ENCODE results near the gene DYRK4. TPM values are rescaled to one million over a fixed set of nuclear protein-coding genes. Genes with fewer than 3 reads are reported as not detected.

Gene DYRK4
- total RNA-seq, 6 donors from 2014 or later: 22.2 to 53.4 (median 36.6) TPM

- ATAC-seq (ENCODE audit: low FRiP score in 2 of 2) (no peak), DNase-seq (no peak)
- H3K36me3 ChIP-seq: no peaks in the 10 kb centered on the region
- no peak overlapping the region for H3K4me3 ChIP-seq
- 63 to 72% methylated on average over 7 of the region's 7 CpGs for WGBS, 2 donors
- H3K27me3 ChIP-seq: no peaks in the 10 kb centered on the region
- H3K9me3 ChIP-seq: no peaks in the 10 kb centered on the region
- peak overlapping the region in 3 of 4 donors; percentile 66 to 73 (median 70) for H3K27ac ChIP-seq
- no peak for TF ChIP-seq POLR2A (IDR thresholded peaks at IDR 0.05)
- TF ChIP-seq EP300 (IDR thresholded peaks at IDR 0.05): peak in 2 of 4 donors; percentile 56 to 70
- peak in 1 of 2 donors; percentile 47 for TF ChIP-seq POLR2AphosphoS5 (IDR thresholded peaks at IDR 0.05)
- no peak for TF ChIP-seq CTCF (IDR thresholded peaks at IDR 0.05)
- peaks cover 0 to 9% (median 2%) of the 10 kb centered on the region in 4 donors for H3K4me1 ChIP-seq
Measured at GRCh38 chr12:4572680-4573079, 10.7 kb downstream of the DYRK4 start.

GRCh38 chr12:4579305-4580102 is 17.5 kb downstream of the DYRK4 start:
- peak overlapping the region in 1 of 4 donors; percentile 17 for H3K27ac ChIP-seq
- H3K27me3 ChIP-seq: no peaks in the 10 kb centered on the region
- WGBS, 2 donors: 26 to 37% methylated on average over 8 of the region's 8 CpGs
- ATAC-seq (ENCODE audit: low FRiP score in 2 of 2) (peak; percentile 22 to 63), DNase-seq (no peak)
- no peaks in the 10 kb centered on the region for H3K36me3 ChIP-seq
- no peaks in the 10 kb centered on the region for H3K9me3 ChIP-seq
- TF ChIP-seq POLR2A (IDR thresholded peaks at IDR 0.05) (no peak), CTCF (IDR thresholded peaks at IDR 0.05) (peak in 1 of 6 experiments; percentile 7)
- H3K4me3 ChIP-seq: no peak overlapping the region
- H3K4me1 ChIP-seq: peaks cover 0 to 14% (median 4%) of the 10 kb centered on the region in 4 donors

- Histone ChIP-seq H3K36me3 (no peaks in the 10 kb centered on the region), H3K4me1 (peaks cover 0 to 14% (median 4%) of the 10 kb centered on the region in 4 donors), H3K4me3 (no peak overlapping the region), H3K9me3 (no peaks in the 10 kb centered on the region), H3K27ac (no peak overlapping the region), H3K27me3 (no peaks in the 10 kb centered on the region)
- DNase-seq (no peak), ATAC-seq (ENCODE audit: low FRiP score in 2 of 2) (no peak)
- 50 to 81% methylated on average over 1 to 3 of the region's 3 CpGs for WGBS, 2 donors
- TF ChIP-seq POLR2AphosphoS5 (IDR thresholded peaks at IDR 0.05): no peak
- no peak for TF ChIP-seq EP300 (IDR thresholded peaks at IDR 0.05)
- TF ChIP-seq CTCF (IDR thresholded peaks at IDR 0.05): no peak
- no peak for TF ChIP-seq POLR2A (IDR thresholded peaks at IDR 0.05)
Measured at GRCh38 chr12:4580281-4580688, 18.3 kb downstream of the DYRK4 start.

GRCh38 chr12:4584281-4584680 is 22.3 kb downstream of the DYRK4 start:
- Histone ChIP-seq H3K4me3 (no peak overlapping the region), H3K9me3 (no peaks in the 10 kb centered on the region), H3K4me1 (peaks cover 0 to 12% (median 1%) of the 10 kb centered on the region in 4 donors), H3K27ac (no peak overlapping the region), H3K27me3 (no peaks in the 10 kb centered on the region), H3K36me3 (no peaks in the 10 kb centered on the region)
- TF ChIP-seq POLR2AphosphoS5 (IDR thresholded peaks at IDR 0.05): no peak
- TF ChIP-seq CTCF (IDR thresholded peaks at IDR 0.05): no peak
- no peak for TF ChIP-seq EP300 (IDR thresholded peaks at IDR 0.05)
- no peak for TF ChIP-seq POLR2A (IDR thresholded peaks at IDR 0.05)
- DNase-seq: no peak
- 91 to 94% methylated on average over 6 of the region's 6 CpGs for WGBS, 2 donors
- ATAC-seq (ENCODE audit: low FRiP score in 2 of 2): no peak

GRCh38 chr12:4584896-4585295 is 22.9 kb downstream of the DYRK4 start:
- DNase-seq (no peak), ATAC-seq (ENCODE audit: low FRiP score in 2 of 2) (no peak)
- no peak for TF ChIP-seq POLR2AphosphoS5 (IDR thresholded peaks at IDR 0.05)
- no peak for TF ChIP-seq EP300 (IDR thresholded peaks at IDR 0.05)
- no peak for TF ChIP-seq POLR2A (IDR thresholded peaks at IDR 0.05)
- TF ChIP-seq CTCF (IDR thresholded peaks at IDR 0.05): no peak
- H3K27me3 ChIP-seq: no peaks in the 10 kb centered on the region
- no peak overlapping the region for H3K27ac ChIP-seq
- no peaks in the 10 kb centered on the region for H3K9me3 ChIP-seq
- H3K4me3 ChIP-seq: no peak overlapping the region
- WGBS, 2 donors: 85 to 87% methylated on average over 6 to 7 of the region's 7 CpGs
- peaks cover 0 to 6% (median 0%) of the 10 kb centered on the region in 4 donors for H3K4me1 ChIP-seq
- H3K36me3 ChIP-seq: no peaks in the 10 kb centered on the region
